HepG2 (cell line): Measurements from ENCODE around the gene CDK3. TPM values are rescaled to one million over a fixed set of nuclear protein-coding genes. Genes with fewer than 3 reads are reported as not detected.

Experiments used
- BRCA1 ChIP-seq: sonication (generic); formaldehyde crosslinking; IDR thresholded peaks from 2 replicates; pipeline ENCODE4 v1.4.0; 2020; ENCODE audit warnings: missing genetic modification reagents
- CREB1 ChIP-seq, 2 experiments: fragments of 450-650 bp in 1 of 2; IDR thresholded peaks; 2 replicates each; pipeline ENCODE4 v1.6.1; 2016 to 2017; ENCODE audit warnings: control low read depth in 1 of 2, mild to moderate bottlenecking in 1 of 2, missing compliant biosample characterization in 1 of 2, missing genetic modification characterization in 1 of 2
- DR1 ChIP-seq: sonication (generic); formaldehyde crosslinking; IDR thresholded peaks from 2 replicates; pipeline ENCODE4 v1.8.0; 2021; ENCODE audit warnings: mild to moderate bottlenecking, missing genetic modification reagents, inconsistent platforms
- FOXA3 ChIP-seq: IDR thresholded peaks from 2 replicates; pipeline ENCODE4 v1.6.1; 2016; ENCODE audit warnings: missing genetic modification reagents, missing compliant biosample characterization
- GTF3A ChIP-seq: sonication (generic); formaldehyde crosslinking; conservative IDR thresholded peaks from 2 replicates; pipeline ENCODE4 v1.4.0; 2020; ENCODE audit warnings: mild to moderate bottlenecking, missing genetic modification reagents
- HNRNPK ChIP-seq: fragments of 200-400 bp; formaldehyde crosslinking; IDR thresholded peaks from 2 replicates; pipeline ENCODE4 v1.6.1; 2018; ENCODE audit warnings: low read length, low read depth, moderate library complexity, mild to moderate bottlenecking; ENCODE audit not compliant: poor library complexity, severe bottlenecking
- IKZF1 ChIP-seq: fragments of 450-650 bp; IDR thresholded peaks from 2 replicates; pipeline ENCODE4 v1.7.1; 2016
- NR2F1 ChIP-seq, 2 experiments: fragments of 450-650 bp in 1 of 2; formaldehyde crosslinking in 1 of 2; IDR thresholded peaks; 2 replicates each; pipeline versions ENCODE4 v1.5.0 to v1.6.1; 2016 to 2020; ENCODE audit warnings: mild to moderate bottlenecking in 1 of 2, missing compliant biosample characterization in 1 of 2, missing genetic modification reagents in 1 of 2, moderate library complexity in 1 of 2
- POLR2G ChIP-seq: fragments of 200-400 bp; formaldehyde crosslinking; IDR thresholded peaks from 2 replicates; pipeline ENCODE4 v1.6.1; 2018; ENCODE audit warnings: mild to moderate bottlenecking, low read depth, low read length, moderate library complexity
- PPARG ChIP-seq: conservative IDR thresholded peaks from 2 replicates; pipeline ENCODE4 v1.6.1; 2016; ENCODE audit warnings: missing biosample characterization, missing genetic modification reagents
- RAD51 ChIP-seq: fragments of 450-650 bp; IDR thresholded peaks from 2 replicates; pipeline ENCODE4 v1.6.1; 2016; ENCODE audit warnings: borderline replicate concordance
- REL ChIP-seq: sonication (generic); formaldehyde crosslinking; conservative IDR thresholded peaks from 2 replicates; pipeline ENCODE4 v1.8.0; 2022; ENCODE audit warnings: mild to moderate bottlenecking, missing genetic modification reagents, moderate library complexity
- RFXANK ChIP-seq: IDR thresholded peaks from 2 replicates; pipeline ENCODE4 v1.6.1; 2016
- SALL2 ChIP-seq: sonication (generic); formaldehyde crosslinking; IDR thresholded peaks from 2 replicates; pipeline ENCODE4 v1.8.1; 2023; ENCODE audit warnings: mild to moderate bottlenecking, missing genetic modification reagents, inconsistent platforms
- TBL1XR1 ChIP-seq: fragments of 150-350 bp; IDR thresholded peaks from 2 replicates; pipeline ENCODE4 v1.6.1; 2014; ENCODE audit warnings: borderline replicate concordance, low read length; ENCODE audit not compliant: partially characterized antibody
- TCF7 ChIP-seq: sonication (generic); IDR thresholded peaks from 2 replicates; pipeline ENCODE4 v1.6.1; 2016; ENCODE audit warnings: antibody characterized with exemption, low read depth
- ZFAT ChIP-seq: sonication (generic); formaldehyde crosslinking; conservative IDR thresholded peaks from 2 replicates; pipeline ENCODE4 v1.8.1; 2023; ENCODE audit warnings: missing genetic modification reagents, inconsistent platforms
- ZMAT5 ChIP-seq: sonication (generic); formaldehyde crosslinking; IDR thresholded peaks from 2 replicates; pipeline ENCODE4 v1.5.0; 2020; ENCODE audit warnings: mild to moderate bottlenecking, low read depth, missing genetic modification reagents, borderline replicate concordance
- ZNF160 ChIP-seq: sonication (generic); formaldehyde crosslinking; IDR thresholded peaks from 2 replicates; pipeline ENCODE4 v1.8.0; 2022; ENCODE audit warnings: mild to moderate bottlenecking, inconsistent platforms, missing genetic modification reagents
- ZNF207 ChIP-seq: fragments of 450-650 bp; IDR thresholded peaks from 2 replicates; pipeline ENCODE4 v1.6.1; 2016; ENCODE audit warnings: antibody characterized with exemption, borderline replicate concordance
- ZNF256 ChIP-seq: sonication (generic); formaldehyde crosslinking; conservative IDR thresholded peaks from 2 replicates; pipeline ENCODE4 v1.4.0; 2020; ENCODE audit warnings: missing genetic modification reagents
- ZNF3 ChIP-seq: IDR thresholded peaks from 2 replicates; pipeline ENCODE4 v1.7.0; 2017; ENCODE audit warnings: inconsistent platforms
- ZNF367 ChIP-seq: sonication (generic); formaldehyde crosslinking; IDR thresholded peaks from 2 replicates; pipeline ENCODE4 v1.4.0; 2020; ENCODE audit warnings: missing genetic modification reagents, borderline replicate concordance
- ZNF460 ChIP-seq: sonication (generic); formaldehyde crosslinking; IDR thresholded peaks from 2 replicates; pipeline ENCODE4 v1.5.1; 2020; ENCODE audit warnings: missing genetic modification reagents, mild to moderate bottlenecking, borderline replicate concordance
- ZNF660 ChIP-seq: sonication (generic); formaldehyde crosslinking; IDR thresholded peaks from 2 replicates; pipeline ENCODE4 v1.5.1; 2020; ENCODE audit warnings: mild to moderate bottlenecking, low read depth, missing genetic modification reagents, borderline replicate concordance
- ZNF737 ChIP-seq: sonication (generic); formaldehyde crosslinking; IDR thresholded peaks from 2 replicates; pipeline ENCODE4 v1.5.0; 2020; ENCODE audit warnings: missing genetic modification reagents, mild to moderate bottlenecking, borderline replicate concordance
- polyA plus RNA-seq, 8 experiments: library from polyadenylated mRNA; depleted of rRNA in 3 of 8; stranded (reverse) in 7 of 8; unstranded in 1 of 8; fragments of >200 nt; fragmentation: Illumina TruSeq in 4 of 8; extraction: Trizol in 4 of 8; gene quantifications; 2 replicates each; pipeline versions ENCODE4 v1.2.1 to v1.2.3, GENCODE V29; 2011 to 2016; ENCODE audit warnings: low read depth in 4 of 8, missing spikeins in 1 of 8, mixed read lengths in 1 of 8; ENCODE audit not compliant: insufficient read depth in 1 of 8
- total RNA-seq, 5 experiments: library from RNA; depleted of rRNA; stranded (reverse); fragments of >200 nt; fragmentation: Illumina TruSeq; extraction: Trizol; gene quantifications; 2 replicates each; pipeline ENCODE4 v1.2.3, GENCODE V29; 2016; ENCODE audit warnings: low read depth in 1 of 5
- TF ChIP-seq, protein P1 (sequence below): sonication (generic); formaldehyde crosslinking; IDR thresholded peaks from 2 replicates; pipeline ENCODE4 v1.4.0; 2020; ENCODE audit warnings: missing genetic modification reagents
- TF ChIP-seq, protein P2 (sequence below): sonication (generic); formaldehyde crosslinking; IDR thresholded peaks from 2 replicates; pipeline ENCODE4 v1.4.0; 2020; ENCODE audit warnings: missing genetic modification reagents, borderline replicate concordance
- TF ChIP-seq, protein P3 (sequence below): sonication (generic); formaldehyde crosslinking; IDR thresholded peaks from 2 replicates; pipeline ENCODE4 v1.4.0; 2020; ENCODE audit warnings: mild to moderate bottlenecking, missing genetic modification reagents, borderline replicate concordance

The CDK3 gene
- total and polyA plus RNA-seq, 2 of the 13 experiments (the other 11 are each of a cell fraction or from before 2014, with no cell fraction given), result 5.8 to 11.4 TPM

- TF ChIP-seq HNRNPK, result no peak
- TF ChIP-seq RFXANK (CRISPR knock-in tag), result no peak
- no peak for TF ChIP-seq TCF7
- no peak; the same call in 1 of the 2 replicates for TF ChIP-seq SALL2 (CRISPR knock-in tag)
- TF ChIP-seq GTF3A (CRISPR knock-in tag), result no peak
- no peak for TF ChIP-seq IKZF1
- no peak for TF ChIP-seq ZNF3 (CRISPR knock-in tag)
- no peak for TF ChIP-seq ZNF207
- TF ChIP-seq DR1, result no peak
- TF ChIP-seq TBL1XR1, result no peak
- no peak for TF ChIP-seq BRCA1
- no peak for TF ChIP-seq ZNF660 (CRISPR knock-in tag)
- no peak for TF ChIP-seq REL (CRISPR knock-in tag)
- TF ChIP-seq ZNF460, result no peak
- TF ChIP-seq CREB1 (IDR thresholded peaks at IDR 0.05), result no peak
- TF ChIP-seq CREB1 (CRISPR knock-in tag; IDR thresholded peaks at IDR 0.05), result no peak
- TF ChIP-seq, protein P1, sequence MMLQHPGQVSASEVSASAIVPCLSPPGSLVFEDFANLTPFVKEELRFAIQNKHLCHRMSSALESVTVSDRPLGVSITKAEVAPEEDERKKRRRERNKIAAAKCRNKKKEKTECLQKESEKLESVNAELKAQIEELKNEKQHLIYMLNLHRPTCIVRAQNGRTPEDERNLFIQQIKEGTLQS, result no peak
- TF ChIP-seq, protein P2, sequence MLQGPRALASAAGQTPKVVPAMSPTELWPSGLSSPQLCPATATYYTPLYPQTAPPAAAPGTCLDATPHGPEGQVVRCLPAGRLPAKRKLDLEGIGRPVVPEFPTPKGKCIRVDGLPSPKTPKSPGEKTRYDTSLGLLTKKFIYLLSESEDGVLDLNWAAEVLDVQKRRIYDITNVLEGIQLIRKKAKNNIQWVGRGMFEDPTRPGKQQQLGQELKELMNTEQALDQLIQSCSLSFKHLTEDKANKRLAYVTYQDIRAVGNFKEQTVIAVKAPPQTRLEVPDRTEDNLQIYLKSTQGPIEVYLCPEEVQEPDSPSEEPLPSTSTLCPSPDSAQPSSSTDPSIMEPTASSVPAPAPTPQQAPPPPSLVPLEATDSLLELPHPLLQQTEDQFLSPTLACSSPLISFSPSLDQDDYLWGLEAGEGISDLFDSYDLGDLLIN, result no peak
- TF ChIP-seq FOXA3 (CRISPR knock-in tag), result peak; percentile 49
- TF ChIP-seq ZMAT5 (CRISPR knock-in tag), result no peak
- no peak for TF ChIP-seq RAD51
- no peak for TF ChIP-seq POLR2G
- peak; percentile 57; the same call in 1 of the 2 replicates for TF ChIP-seq ZNF256
- TF ChIP-seq ZNF737 (CRISPR knock-in tag), result 0 out of 2 replicates have a peak, but pooled peaks have one; percentile 50
- no peak for TF ChIP-seq ZFAT
- peak; percentile 73 for TF ChIP-seq PPARG (CRISPR knock-in tag)
- TF ChIP-seq ZNF367 (CRISPR knock-in tag), result 0 out of 2 replicates have a peak, but pooled peaks have one; percentile 15
- no peak for TF ChIP-seq ZNF160 (CRISPR knock-in tag)
- 0 out of 4 replicates have a peak, but pooled peaks of 1 of the 2 experiments have one; percentile 9 for TF ChIP-seq NR2F1 (CRISPR knock-in tag; IDR thresholded peaks at IDR 0.05)
- TF ChIP-seq, protein P3, sequence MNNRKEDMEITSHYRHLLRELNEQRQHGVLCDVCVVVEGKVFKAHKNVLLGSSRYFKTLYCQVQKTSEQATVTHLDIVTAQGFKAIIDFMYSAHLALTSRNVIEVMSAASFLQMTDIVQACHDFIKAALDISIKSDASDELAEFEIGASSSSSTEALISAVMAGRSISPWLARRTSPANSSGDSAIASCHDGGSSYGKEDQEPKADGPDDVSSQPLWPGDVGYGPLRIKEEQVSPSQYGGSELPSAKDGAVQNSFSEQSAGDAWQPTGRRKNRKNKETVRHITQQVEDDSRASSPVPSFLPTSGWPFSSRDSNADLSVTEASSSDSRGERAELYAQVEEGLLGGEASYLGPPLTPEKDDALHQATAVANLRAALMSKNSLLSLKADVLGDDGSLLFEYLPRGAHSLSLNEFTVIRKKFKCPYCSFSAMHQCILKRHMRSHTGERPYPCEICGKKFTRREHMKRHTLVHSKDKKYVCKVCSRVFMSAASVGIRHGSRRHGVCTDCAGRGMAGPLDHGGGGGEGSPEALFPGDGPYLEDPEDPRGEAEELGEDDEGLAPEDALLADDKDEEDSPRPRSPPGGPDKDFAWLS, result no peak
Measured at GRCh38 chr17:76032073-76032779, 31.6 kb downstream of the CDK3 start (continued).
